Stimulated activated CD8-positive, alpha-beta memory T cell treated with anti-CD3 and anti-CD28 coated beads, Interleukin-15, amount 100 ng/mL, for 48 hours (primary cell): ENCODE data around the gene NPHP1.
"Not testable (repeated sequence)": the region's sequence is repeated elsewhere in the genome, so short reads cannot be mapped to it uniquely, and the experiment has no call there.

Source experiments
- DNase-seq, 2 donors: peaks; one replicate each; pipeline ENCODE4 v3.0.0-alpha.2; 2020; ENCODE audit warnings: low read depth in 2 of 2

NPHP1 gene

DNA sequence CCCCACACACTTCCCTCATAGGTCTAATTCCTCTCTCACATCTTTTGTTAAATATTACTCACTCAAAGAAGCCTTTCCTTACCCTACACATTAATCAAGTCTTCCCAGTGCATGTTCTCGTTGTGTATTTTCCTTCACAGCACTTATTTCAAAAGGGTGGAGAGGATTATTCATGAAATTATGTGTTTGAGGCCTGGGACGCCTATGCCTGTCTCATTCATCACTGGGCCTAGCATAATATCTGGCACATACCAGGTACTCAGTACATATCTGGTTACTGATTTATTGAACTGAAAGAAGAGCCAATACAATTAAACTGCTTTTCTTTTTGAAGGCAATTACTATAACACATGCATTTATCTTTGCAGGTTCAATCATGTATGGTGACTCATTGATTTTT lies 74.1 kb downstream of the NPHP1 start:
- no peak for DNase-seq

DNA sequence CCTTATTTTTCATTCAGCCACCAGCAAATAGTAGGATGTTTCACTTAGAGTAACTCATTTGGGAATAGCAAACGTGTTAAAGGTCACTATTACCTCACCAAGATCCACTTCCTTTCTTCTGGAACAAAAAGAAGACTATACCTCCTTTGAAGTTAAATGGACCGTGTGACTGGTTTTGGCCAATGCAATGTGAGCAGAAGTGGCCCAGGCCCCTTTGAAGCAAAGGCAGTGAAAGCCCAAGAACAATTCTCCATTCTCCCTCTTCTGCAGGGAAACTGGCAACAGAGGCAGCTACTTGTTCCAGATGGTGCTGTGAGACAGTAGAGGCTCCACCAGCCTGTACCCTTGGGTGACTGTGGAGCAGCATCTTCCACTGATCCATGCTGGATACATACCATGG lies 77.9 kb downstream of the NPHP1 start:
- no peak for DNase-seq

DNA sequence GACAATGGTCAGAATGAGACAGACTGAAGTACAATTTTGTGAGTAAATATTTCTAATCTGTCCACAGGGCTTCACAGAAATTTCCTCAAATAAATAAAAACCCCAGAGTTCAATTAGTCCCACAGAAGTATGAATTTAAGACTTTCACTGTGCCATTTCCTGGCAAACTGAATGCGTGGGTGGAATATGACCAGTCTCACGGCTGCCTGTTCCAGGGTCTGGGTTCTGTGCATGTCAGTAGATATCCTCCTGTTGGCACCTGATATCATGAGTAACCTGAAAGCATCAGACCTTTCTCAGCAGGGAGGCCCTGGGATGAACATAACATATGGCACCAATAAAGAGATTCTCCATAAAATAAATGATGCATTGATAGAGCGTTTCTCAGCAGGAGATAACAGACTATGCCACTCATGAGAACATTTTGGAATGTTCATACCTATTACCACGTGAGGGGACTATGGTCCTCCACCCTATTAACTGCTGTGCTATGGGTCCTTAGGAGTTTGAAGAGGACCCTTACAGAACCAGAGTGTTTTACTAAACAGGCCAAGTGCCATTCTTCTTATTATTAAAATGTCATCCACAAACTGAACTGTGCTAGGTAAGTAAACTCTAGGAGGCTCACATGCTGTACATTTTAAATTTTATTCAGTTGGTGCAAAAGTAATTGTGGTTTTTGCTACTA lies 78.6 kb downstream of the NPHP1 start:
- no peak for DNase-seq

DNA sequence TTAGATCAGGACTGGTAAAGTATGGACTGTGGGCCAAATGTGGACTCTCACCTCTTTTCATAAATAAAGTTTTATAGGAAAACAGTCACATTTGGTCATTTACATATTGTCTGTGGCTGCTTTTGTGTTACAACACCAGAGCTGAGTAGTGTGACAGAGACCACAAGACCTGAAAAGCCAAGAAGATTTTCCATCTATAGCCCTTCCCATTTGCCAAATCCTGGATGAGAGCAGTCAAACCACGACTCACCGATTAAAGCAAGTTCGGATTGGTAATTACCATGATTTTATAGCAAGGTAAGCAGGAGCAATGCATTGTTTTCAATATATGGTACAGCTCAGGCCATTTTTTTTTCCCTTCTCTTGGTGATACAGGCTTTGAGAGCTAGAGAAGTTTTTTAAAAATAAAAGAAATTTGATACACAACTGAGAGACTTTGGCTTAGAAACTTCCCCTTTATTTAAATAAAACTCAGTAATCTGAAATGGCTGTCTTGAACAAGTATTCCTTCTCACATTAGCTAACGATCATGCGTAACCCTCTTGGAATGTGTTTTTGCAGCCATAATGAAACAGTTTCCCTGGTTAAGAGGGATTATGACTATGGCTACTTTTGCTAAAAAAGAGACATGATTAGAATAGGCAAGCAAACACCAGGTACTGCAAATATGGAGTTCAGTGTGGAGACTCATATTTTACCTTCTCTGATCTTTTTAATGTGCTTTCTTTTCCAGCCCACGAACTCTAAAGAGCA lies 79.7 kb downstream of the NPHP1 start:
- no peak for DNase-seq

DNA sequence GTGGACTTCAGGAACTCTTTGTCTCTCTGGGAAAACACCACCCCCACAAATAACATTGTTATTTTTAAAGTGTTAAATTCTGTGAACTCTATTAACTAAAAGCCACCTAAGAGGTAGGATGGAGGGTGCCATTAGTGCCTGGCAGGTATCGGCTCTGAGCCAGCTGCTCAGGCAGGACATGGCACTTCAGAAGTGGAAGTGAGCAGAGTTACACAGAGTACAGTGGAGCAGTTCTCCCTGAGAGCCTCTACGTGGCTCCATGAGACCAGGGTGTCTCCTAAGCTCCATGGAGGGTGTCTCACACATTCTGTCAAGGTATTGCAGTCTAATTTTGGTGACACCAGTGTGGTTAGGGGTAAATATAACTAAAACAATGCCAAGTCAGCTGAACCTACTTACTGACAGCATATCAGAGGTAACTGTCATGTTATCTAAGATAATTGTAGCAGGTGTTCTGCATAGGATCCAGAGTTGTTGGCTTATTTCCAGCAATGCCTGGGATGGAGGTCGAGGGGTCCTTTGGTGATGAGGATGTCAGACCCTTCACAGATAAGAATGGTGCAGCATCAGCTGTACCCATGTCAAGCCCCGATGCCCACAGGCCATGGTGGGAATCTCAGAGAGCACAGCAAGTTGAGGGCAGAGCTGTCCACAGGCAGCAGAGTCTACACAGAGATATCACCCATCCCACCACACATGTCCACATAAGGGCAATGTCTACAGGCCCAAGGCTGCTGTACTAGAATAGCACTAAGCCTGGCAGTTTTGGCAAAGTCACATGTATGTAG lies 80.6 kb downstream of the NPHP1 start:
- DNase-seq, result no peak

DNA sequence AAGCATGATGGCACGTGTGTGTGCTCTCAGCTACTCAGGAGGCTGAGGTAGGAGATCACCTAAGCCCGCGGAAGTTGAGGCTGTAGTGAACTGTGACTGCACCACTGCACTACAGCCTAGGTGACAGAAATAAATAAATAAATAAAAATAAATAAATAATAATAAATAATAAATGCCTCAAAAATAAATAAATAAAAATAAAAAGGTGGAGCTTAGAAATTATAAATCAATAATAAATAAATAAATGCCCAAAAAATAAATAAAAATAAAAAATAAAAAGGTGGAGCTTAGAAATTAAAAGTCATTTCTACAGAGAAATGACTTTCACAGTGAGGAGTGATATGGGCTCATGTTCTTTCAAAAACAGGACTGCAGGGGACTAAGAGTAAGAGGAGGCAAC lies 83.2 kb downstream of the NPHP1 start:
- DNase-seq, result no peak

DNA sequence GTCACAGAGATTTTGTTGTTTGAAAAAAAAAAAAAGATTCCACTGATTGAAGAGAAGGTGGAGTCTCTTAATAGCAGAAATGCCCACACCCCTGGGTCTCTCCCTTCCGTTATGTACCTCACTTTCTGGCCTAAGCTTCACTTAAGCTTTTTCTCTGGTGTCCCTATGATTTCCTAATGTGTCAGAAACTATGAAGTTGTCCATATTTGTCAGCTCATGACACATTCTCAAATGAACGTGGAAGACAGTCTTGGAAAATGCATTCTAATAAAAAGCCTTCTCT lies 83.8 kb downstream of the NPHP1 start:
- DNase-seq, result no peak

DNA sequence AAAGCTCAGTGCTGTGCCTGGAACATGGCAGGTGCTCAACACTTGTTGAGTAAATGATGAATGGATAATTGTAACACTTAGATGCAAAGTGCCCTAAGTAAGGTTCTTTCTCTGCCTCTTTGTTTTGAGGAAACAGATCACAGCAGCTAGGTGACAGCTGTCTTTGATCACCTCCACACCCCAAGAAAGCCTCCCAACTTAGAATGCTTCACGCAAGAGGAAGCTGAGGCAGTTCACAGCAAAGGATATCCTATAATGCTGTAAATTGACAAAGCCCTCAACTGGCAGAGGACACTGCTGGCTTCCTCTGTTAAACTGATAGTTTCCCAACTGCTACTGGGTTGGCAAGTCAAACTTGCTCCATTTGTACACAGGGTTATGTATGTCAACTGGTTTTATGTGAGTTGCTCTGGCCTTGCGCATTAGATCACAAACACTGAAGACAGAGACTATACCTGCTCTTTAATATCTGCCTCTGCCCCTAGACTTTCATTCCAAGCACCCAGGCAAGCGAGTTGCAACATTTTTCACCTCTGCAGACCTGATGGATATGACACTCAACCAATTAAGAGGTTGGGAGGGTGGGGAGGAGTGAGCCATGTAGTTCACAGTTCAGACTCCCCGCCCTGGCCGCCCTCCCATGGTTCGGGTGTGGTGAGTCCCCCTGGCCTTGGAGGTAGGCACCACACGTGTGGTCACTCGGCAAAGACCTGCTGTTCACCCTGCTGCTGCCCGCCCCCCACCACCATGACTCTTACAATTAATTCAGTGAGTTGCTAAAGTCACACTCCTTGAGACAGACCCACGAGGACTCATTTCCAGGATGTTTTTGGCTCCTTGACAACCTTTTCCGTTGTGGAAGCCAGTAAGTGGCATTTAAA lies 84.4 kb downstream of the NPHP1 start:
- DNase-seq, result no peak

DNA sequence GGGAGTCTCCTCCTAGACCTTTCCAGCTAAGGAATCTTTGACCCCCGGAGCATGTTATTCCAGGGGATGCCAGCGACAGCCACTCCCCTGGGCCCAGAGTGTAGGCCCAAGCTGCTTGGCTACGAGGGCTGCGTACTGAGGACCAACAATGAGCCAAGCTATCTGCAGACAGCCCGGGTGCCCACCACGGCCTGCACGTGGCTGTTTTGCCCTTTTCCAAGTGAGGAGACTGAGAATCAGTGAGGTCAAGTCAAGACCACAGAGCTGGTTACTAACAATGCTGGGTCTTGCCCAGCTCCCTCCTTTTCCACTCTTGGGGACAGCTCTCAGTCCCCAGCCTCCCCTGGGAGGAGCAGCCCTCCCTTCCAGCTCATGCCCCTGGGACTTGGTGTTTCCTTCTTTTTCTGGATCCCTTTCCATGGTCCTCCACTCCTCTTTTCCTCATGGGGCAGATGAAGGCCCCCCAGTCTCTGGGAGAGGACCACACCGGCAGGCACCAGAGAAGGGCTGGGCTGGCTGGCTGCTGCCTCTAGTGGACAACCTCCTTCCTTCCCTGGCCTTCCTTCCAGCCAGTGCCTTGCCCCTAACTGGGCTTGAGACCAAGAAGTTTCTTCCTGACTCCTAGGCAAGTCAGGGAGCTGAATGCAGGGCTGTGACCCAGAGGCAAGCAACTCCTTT lies 88.6 kb downstream of the NPHP1 start:
- no peak for DNase-seq

DNA sequence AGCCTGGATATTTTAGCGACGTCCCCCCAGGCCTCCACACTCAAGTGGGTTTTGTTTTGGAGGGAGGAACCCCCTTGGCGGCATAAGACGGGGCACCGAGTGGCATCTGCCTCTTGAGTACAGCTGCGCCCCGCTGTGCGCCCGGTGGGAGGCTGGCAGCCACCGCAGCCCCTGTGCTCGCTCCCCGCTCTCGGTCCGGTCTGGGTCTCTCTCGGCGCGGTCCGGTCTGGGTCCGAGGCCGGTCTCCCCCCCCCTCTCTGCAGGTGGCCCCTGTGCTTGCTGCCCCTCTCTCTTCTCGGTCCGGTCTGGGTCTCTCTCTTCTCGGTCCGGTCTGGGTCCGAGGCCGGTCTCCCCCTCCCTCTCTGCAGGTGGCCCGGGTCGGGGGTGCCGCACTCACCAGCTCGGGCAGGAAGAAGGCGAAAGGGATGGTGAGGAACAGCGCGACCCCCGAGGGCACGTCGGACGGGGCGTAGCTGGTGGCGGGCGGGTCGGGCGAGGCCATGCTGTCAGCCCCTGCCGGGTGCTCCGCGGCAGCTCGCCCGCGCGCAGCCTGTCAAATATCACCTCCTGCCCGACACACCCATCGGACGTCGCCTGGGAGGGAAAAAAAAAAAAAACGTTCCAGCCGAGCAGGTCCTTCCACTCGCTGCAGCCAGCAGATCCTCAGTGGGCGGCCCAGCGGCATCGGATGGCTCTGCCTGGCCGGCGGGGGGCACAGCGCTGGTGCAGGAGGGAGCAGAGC lies 89.4 kb downstream of the NPHP1 start, which contains the start of gene MALL:
Gene MALL (minus strand): TSS at position 532 of the 742 bp plus-strand sequence. CDS start 30 bp downstream, at position 502.
- no peak for DNase-seq

DNA sequence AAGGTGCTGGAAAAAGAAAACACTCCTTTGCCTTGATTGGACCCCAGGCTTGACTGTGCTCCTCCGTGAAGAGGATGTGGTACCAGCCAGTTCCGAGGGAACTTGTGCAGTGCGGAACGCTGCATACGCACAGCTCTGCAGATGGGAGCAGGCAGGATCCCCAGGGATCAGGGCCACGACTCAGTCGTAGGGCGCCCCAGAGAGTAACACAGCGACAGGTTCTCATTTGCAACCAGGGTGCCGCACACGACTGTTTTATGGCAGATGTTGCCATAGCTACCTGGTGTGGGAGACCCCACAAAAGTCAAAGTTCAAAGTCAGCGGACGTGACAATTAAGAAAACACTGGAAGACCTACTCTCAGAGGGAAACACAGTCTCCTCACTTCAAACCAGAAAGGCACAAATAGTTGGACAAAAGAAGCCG lies 90.0 kb downstream of the NPHP1 start:
- DNase-seq, result no peak

DNA sequence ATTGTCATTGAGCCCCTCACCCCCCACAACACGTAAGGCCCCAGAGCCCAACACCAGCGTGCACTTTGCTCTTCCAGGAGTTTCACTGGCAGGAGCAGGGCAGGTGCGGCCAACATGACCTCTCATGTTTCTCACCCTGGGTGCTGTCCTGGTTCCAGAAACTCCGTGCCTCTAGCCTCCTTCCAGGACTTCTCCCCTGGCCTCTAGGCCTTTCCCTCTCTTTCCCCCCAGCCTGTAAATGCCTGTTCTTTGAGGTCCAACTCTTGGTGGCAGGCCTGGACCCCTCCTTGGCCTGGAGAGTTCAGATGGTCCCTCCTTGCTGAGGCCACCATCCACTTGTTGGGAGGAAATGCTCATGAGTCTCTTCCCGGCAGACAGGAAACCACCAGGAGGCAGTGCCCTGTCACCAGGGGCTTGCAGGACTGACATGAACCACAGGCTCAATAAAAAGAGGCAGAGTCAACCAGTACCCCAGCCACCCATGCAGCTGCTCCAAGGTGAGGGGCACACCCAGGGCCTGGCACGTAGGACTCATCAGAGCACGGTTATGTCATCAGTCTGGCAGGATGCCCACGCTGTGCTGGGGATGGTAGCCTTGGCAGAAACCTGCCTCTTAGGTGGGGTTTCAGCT lies 90.7 kb downstream of the NPHP1 start:
- DNase-seq, result no peak

DNA sequence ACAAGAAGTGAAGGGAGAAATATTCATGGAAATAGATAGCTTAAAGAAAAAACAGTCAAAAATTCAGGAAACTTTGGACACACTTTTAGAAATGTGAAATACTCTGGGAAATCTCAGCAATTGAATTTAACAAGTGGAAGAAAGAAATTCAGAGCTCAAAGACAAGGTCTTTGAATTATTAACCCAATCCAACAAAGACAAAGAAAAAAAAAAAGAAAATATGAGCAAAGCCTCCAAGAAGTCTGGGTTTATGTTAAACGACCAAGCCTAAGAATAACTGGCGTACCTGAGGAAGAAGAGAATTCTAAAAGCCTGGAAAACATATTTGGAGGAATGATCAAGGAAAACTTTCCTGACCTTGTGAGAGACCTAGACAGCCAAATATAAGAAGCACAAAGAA lies 96.5 kb downstream of the NPHP1 start:
- DNase-seq, result not testable (repeated sequence)

DNA sequence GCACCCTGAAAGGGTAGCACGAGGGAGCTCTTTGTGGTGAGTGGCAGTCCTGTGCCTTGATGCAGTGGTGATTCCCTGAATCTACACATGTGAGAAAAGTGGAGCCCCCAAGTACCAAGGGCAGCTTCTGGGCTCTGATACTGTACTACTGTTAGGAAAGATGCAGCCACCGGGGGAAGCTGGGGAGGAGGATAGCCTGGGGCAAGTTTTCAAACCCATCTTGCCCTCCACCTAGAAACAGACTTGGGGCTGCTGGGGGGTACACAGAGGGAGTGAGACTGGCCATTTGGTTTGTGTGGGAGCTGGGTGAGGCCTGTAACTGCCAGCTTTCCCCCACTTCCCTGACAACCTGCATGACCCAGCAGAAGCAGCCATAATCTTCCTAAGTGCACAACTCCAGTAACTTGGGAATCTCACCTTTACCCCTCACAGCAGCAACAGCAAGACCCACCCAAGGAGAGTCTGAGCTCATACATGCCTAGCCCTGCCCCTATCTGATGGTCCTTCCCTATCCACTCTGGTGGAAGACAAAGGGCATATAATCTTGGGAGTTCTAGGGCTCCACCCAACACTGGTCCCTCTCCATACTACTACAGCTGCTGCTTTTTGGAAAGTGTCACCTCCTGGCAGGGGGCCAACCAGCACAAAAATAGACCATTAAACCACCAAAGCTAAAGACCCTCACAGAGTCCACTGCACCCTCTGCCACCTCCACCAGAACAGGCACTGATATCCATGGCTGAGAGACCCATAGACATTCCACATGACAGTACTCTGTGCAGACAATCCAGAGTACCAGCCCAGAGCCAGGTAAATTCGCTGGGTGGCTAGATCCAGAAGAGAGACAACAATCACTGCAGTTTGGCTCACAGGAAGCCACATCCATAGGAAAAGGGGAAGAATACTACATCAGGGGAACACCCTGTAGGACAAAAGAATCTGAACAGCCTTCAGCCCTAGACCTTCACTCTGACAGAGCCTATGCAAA lies 97.4 kb downstream of the NPHP1 start:
- DNase-seq, result no peak

DNA sequence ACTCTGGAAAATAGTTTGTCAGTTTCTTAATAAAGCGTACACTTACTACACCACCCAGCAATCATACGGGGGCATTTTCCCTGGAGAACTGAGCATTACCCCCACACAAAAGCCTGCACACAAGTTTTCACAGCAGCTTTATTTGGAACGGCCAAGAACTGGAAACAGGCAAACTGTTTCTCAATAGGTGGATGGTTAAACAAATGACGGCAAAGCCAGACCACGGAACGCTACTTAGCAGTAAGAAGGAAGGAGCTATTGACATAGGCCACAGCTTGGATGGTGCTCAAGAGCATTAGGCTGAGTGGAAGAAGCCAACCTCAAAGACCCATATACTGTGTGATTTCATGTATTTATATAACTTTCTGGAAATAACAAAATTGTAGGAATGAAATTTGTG lies 98.2 kb downstream of the NPHP1 start:
- DNase-seq, result no peak

DNA sequence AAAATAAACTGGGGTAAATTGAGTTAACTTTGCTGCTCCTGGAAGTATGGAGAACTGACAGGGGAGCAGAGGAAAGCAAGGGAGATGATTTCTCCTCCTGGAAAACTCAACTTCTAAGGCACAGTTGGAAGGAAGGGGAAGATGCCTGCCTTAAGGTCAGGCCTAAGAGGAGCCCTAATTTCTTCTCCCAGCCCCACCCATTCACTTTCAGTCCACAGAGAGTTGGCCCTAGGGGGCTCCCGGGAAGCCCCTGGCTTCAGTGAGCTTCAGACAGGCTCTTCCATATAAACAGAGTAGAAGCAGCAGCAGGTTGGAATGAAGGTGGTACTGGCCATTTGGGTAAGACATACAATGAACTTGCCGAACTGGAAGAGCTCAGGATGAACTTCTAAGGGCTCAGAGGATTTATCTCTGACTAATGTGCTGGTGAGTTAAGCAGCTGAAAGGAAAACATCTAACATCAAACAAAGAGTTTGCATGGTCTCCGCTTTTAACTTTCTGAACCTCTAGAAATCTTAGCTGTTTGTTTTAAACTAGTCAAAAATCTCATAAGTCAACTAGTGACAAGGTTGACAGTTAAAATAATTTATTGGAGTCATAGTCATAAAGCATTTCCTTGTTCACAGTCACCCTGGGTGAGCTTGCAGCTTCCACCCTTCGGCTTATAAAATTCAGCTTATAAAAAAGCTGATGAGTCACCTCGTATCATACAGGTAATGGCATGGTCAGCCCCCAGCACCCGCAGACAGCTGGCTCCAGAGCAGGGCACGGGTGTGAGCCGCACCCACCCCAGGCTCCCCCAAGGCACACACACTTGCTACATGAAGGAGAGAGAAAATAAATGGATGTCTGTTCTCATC lies 99.0 kb downstream of the NPHP1 start:
- no peak for DNase-seq

DNA sequence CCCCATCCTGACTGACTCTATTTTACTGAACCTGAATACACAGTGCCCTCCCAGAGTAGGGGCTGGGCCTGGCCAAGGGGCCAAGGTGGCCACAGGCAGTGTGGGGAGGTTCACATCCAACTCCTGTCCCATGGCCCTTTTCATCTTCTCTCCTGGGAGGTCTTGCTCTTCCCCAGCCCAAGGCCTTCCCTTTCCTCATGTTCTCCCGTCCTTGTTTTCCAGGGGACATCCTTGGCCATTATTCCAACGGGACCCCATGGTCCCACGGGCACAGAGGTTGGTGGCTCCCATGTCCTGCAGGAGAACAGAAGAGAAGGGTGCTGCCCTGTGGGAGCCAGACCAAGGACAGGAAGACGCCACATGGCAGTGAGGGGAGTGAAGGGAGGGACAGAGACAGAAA lies 99.6 kb downstream of the NPHP1 start:
- no peak for DNase-seq
